D721Med (cell line): ENCODE data around the gene HTR7.

Source experiments
- DNase-seq: peaks from one replicate; pipeline ENCODE4 v3.0.0; 2011; ENCODE audit warnings: low spot score; ENCODE audit not compliant: insufficient read length
- FAIRE-seq: peaks from 2 replicates; lab custom pipeline; 2011; peaks lifted over from hg19 to GRCh38; lab: Jason Lieb, UNC
- TF ChIP-seq, protein P1 (sequence below): IDR thresholded peaks from 2 replicates; pipeline ENCODE4 v1.5.1; 2012; ENCODE audit warnings: mild to moderate bottlenecking, control low read depth; ENCODE audit not compliant: insufficient read depth; ENCODE audit errors: missing control alignments

HTR7 gene

DNA sequence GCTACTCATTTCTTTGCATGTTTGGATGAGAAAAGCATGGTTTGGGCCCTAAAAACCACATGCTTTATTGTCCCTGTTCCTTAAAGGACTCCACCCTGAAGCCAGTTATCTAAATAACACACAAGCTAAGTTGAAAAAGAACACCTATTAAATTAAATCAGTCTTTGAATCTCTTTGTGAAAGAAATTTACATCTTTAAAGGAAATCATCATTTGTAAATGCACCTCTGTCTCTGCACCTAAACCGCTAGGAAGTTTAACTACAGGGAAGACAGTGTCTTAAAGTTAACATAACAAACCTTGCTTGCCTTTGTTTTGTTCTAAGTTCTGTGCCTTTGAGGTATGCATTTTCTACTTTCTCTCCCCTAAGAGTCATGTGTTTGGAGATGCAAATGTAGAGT lies 52.6 kb downstream of the HTR7 start:
- DNase-seq, result no peak
- no peak for FAIRE-seq

DNA sequence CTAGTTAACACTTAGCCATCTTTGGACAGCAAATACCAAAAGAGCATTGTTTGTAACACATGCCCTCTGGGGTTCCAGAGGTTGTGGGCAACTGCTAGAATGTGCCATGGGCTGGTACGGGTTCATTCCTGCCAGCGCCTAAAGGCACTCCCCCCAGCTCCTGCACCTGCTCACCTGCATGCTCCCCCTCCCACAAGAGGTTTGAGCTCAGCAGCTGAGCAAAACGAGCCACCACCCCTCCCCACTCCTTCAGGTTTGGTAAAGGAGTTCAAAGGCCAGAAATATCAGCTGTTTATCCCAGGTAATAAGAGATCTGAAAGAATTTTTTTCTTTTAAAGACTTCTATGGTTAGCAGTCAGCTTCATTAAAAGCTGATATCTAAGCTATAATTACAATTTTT lies 53.5 kb downstream of the HTR7 start:
- TF ChIP-seq, protein P1, sequence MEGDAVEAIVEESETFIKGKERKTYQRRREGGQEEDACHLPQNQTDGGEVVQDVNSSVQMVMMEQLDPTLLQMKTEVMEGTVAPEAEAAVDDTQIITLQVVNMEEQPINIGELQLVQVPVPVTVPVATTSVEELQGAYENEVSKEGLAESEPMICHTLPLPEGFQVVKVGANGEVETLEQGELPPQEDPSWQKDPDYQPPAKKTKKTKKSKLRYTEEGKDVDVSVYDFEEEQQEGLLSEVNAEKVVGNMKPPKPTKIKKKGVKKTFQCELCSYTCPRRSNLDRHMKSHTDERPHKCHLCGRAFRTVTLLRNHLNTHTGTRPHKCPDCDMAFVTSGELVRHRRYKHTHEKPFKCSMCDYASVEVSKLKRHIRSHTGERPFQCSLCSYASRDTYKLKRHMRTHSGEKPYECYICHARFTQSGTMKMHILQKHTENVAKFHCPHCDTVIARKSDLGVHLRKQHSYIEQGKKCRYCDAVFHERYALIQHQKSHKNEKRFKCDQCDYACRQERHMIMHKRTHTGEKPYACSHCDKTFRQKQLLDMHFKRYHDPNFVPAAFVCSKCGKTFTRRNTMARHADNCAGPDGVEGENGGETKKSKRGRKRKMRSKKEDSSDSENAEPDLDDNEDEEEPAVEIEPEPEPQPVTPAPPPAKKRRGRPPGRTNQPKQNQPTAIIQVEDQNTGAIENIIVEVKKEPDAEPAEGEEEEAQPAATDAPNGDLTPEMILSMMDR, result no peak
- no peak for FAIRE-seq

More for the DNA sequence above, 52.6 kb downstream of the HTR7 start:
- TF ChIP-seq, protein P1, result no peak

DNA sequence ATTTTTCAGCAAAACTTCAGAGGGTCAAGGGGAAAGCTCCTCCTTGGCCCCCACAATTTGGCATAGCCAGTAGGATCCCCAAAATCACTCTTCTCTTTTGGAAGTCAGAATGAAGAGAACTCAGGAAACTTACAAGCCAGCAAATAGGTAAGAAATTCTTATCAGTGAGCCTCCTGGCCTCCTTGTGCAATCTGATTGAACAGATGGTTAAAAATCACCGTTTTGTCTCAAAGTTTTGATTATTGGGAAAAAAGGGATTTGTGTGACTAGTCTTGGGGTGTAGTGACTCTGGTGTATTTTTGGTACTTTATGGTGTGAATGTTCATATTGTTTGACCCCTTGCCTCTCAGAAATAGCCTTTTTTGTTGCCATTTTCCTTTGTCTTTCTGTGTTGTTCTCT lies 56.2 kb downstream of the HTR7 start:
- FAIRE-seq (no peak), DNase-seq (no peak)
- TF ChIP-seq, protein P1, result no peak

More for the DNA sequence above, 53.5 kb downstream of the HTR7 start:
- DNase-seq, result no peak

DNA sequence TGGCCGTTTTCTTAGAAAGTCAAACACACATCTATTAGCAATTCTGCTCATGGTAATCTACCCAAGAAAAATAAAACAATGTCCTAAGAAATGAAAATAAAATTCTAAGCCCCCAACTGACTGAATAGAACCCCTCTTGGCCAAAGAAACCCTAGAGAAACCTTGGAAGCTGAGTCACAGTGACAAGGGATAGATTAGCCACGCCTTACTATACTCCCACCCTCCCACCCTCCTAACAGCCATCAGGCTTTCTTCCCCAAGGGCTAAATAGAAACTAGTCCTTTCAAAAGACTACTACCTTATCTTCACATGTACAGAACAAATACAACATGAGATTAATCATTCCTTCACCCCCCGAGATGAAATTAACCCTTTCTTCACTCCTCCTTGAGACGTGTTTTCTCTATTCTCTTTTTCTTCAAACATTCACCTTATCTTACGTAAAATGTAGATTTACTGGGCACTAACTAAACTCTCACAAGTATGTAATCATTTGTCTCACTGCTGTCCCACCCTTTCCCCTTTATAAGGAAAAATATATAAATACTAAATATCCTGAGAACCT lies 57.5 kb downstream of the HTR7 start:
- DNase-seq (no peak), FAIRE-seq (no peak)
- TF ChIP-seq, protein P1, result no peak

DNA sequence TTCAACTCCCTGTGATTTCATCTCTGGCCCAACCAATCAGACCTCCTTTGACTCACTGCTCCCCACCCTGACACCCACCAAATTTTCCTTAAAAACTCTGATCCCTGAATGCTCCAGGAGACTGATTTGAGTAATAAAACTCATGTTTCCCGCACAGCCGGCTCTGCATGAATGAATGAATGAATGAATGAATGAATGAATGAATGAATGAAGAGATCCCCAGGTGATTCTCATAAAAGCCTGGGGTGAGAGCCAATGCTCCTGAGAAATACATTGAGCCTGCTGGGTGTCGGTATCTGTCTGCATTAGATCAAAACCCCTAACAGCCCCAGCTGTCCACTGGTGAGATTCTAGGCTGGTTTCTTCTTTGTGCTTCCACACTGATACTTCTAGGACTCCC lies 58.7 kb downstream of the HTR7 start:
- no peak for FAIRE-seq
- TF ChIP-seq, protein P1, result no peak
- DNase-seq, result no peak

DNA sequence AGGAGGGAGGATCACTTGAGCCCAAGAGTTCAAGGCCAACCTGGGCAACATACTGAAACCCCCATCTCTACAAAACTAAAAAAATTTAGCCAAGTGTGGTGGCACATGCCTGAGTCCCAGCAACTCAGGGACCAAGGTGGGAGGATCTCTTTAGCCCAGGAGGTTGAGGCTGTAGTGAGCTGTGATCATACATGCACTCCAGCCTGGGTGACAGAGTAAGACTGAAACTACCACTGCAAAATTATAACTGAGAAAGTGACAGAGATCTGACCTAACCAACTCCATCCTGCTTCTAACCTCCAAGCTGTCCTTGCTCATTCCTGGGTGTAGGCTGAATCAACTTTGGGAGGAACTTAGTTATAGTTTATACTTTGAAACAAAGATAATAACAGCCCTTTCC lies 59.4 kb downstream of the HTR7 start:
- FAIRE-seq (no peak), DNase-seq (no peak)
- TF ChIP-seq, protein P1, result no peak

DNA sequence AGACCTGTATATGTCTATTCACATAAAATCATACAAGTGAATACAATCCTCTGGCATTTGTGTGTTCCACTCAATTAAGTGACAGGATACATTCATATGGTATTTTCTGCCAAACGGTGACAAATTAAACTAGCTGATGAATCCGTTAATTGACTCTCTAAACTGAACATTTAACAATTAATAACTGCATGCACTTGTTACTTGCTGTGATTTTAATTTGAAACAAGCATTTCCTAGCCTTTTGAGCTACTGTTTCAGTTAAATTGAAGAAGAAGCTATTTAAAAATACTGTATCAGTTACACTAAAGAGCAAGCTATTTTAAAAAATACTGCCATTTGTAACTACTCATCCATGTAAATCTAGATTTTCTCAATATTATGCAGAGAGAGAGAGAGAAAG lies 67.4 kb downstream of the HTR7 start:
- TF ChIP-seq, protein P1, result no peak
- FAIRE-seq, result no peak
- no peak for DNase-seq
